ENCODE data around the gene EFEMP1.

EFEMP1 gene

GRCh38 chr2:55894720-55895119 is 28.9 kb downstream of the EFEMP1 start:
- no peak for DNase-seq

- DNase-seq = no peak
These were observed 31.9 kb downstream of the EFEMP1 start for GRCh38 chr2:55891671-55892094.

- no peak for DNase-seq
These were observed 34.6 kb downstream of the EFEMP1 start for GRCh38 chr2:55888936-55889335.

- no peak for DNase-seq
These were observed 35.5 kb downstream of the EFEMP1 start for GRCh38 chr2:55887901-55888624.

GRCh38 chr2:55887351-55887750 is 36.2 kb downstream of the EFEMP1 start:
- no peak for DNase-seq

- DNase-seq = no peak
These were observed 37.7 kb downstream of the EFEMP1 start for GRCh38 chr2:55885944-55886281.

- DNase-seq = no peak
These were observed 38.2 kb downstream of the EFEMP1 start for GRCh38 chr2:55885127-55885943.

GRCh38 chr2:55883829-55884228 is 39.8 kb downstream of the EFEMP1 start:
- DNase-seq = no peak

- no peak for DNase-seq
These were observed 40.2 kb downstream of the EFEMP1 start for GRCh38 chr2:55883357-55883756.

GRCh38 chr2:55882954-55883353 is 40.6 kb downstream of the EFEMP1 start:
- no peak for DNase-seq

GRCh38 chr2:55880416-55881143 is 43.0 kb downstream of the EFEMP1 start:
- DNase-seq = no peak

GRCh38 chr2:55879976-55880375 is 43.6 kb downstream of the EFEMP1 start:
- DNase-seq = no peak

GRCh38 chr2:55877087-55877436 is 46.5 kb downstream of the EFEMP1 start:
- no peak for DNase-seq

- no peak for DNase-seq
These were observed 47.0 kb downstream of the EFEMP1 start for GRCh38 chr2:55876429-55877086.

GRCh38 chr2:55875434-55876135 is 48.0 kb downstream of the EFEMP1 start:
- DNase-seq = no peak

GRCh38 chr2:55874338-55874737 is 49.2 kb downstream of the EFEMP1 start:
- no peak for DNase-seq

- no peak for DNase-seq
These were observed 51.9 kb downstream of the EFEMP1 start for GRCh38 chr2:55871637-55872036.

GRCh38 chr2:55869637-55870325 is 53.8 kb downstream of the EFEMP1 start:
- no peak for DNase-seq

- no peak for DNase-seq
These were observed 58.3 kb downstream of the EFEMP1 start for GRCh38 chr2:55865096-55865835.

- DNase-seq = no peak
These were observed 59.1 kb downstream of the EFEMP1 start for GRCh38 chr2:55864351-55865084.

Measured in NCI-H774 (cell line).